GM21576 (cell line): ENCODE data around the gene TXNRD2.

Source experiments
- ATAC-seq: cut with Tn5 transposase; IDR thresholded peaks from one replicate; pipeline ENCODE4 v1.9.1; 2021; ENCODE audit warnings: mild to moderate bottlenecking, moderate library complexity; ENCODE audit not compliant: unreplicated experiment

TXNRD2 gene

DNA sequence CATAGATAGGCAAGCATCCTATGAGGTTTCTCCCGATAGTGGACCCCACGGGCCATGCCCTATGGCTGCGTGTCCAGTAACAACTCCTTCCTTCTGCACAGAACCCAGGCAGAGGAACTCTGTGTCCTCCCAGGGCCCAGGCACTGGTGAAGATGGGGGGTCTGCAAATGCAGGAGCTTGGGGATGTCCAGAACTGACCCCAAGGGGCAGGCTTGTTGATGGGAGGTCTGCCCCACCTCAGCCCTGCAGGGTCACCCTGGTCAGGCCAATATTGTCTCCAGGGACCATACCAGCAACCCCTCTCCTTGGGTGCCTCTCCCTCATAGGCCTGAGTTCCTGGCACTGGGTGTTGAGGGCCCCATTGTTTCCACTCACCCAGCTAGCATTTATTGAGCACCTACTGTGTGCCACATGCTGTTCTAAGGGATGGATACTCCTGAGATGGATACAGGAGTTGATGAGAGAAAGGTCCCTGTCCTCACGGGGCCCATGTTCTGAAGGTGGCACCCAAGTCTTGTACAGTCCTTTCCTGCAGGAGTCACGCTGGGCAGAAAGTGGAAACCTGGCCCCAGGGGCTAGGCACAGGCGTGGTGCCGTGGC is 26.3 kb upstream of the TXNRD2 start:
- no peak for ATAC-seq

DNA sequence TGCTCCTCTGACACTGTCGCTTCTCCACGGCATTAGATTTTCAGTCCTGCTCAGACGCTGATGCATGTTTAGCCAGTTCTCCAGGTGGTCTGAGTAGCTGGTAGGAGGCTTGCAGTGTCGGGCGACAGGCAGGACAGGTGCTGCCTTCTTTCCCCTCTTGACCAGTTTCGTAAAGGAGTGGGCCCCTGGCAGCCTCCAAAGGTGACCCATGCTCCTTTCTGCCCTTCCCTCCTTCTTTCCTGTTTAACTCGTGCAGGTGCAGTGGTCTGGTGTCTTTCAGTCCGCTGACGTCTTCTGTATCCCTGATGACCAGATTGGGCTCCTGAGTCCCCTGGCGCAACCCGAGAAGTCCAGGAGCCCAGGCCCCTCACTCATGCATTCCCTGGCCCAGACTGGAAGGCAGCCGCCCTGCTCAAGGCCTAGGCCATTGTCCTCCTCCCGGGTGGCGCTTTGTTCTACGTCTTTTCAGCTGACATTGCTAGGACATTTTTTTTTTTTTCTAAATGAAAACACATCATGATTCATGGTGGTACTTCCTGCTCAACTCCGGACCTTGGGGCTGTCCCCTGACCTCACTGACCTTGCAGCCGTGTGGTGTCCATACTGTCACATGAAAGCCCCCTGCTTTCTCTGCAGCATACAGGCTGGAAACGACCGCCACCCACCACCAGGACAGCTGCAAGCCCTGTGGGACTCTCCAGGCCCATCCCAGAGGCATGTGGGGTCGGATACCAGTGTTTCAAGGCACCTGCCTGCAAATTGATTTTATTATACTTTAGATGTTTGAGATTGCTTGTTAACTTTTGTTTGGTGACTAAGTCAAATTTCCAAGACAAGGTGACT is 25.5 kb upstream of the TXNRD2 start:
- no peak for ATAC-seq

DNA sequence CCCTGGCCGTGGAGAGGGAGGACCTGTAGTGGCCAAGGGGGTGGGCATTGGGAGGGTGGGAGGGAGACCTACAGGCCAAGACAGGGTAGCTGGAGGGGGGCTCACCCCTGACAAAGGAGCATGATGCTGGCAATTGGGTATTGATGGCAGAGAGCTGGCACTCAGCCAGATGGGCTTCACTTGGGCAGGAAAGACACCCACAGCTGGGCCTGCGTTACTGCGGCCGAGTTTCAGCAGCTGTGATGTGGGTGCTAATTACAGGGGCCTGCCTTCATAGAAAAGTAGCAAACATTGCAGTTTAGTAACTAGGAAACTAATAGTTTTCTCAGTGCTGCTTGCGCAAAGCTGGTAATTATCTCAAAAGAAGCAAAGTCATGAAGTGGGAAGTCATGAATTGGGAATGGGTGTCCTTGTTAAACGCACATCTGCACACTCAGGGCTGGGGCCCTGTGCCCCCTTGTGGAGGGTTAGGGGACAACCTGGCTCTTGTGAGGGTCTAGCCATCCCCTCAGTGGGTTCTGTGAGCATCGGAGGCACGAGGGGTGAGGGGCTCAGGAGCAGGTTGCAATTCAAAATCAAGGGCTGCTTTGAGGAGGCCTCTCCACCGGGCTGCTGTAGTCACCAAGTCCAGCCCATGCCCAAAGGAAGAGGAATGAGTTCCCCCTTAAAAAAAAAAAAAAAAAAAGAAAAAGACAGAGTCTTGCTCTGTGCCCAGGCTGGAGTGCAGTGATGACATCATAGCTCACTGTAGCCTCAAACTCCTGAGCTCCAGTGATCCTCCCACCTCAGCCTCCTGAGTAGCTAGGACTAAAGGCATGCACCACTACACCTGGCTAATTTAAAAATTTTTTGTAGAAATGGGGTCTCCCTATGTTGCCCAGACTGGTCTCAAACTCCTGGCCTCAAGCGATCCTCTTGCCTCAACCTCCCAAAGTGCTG is 24.4 kb upstream of the TXNRD2 start:
- ATAC-seq: no peak

DNA sequence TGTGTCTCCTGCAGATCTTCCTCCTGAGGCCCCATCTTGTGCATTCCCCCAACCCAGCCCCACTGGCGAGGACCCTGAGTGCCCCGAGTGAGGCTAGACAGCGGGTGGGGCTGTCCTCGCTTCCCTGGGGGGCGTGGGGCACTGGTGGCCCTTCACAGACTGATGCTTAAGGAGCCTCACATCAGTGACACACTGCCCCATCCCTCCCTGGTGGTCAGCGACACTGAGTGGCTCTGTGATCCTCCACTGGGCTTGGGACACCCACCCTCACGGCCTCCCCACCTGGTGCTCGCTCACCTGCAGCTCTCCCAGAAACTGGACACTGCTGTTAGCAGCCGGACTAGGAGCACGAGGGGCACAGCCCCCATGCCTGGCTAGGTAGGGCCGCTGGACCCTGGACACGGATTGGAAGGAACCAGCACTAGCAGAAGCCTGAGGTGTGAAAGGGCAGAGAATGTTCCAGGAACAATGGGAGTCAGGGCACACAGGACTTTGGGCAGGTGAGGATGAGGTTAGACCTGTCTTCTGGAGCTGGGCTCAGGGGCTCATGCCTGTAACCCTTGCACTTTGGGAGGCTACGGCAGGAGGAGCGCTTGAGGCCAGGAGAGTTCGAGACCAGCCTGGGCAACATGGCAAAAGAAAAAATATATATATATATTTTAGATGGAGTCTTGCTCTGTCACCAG is 23.2 kb upstream of the TXNRD2 start:
- no peak for ATAC-seq

DNA sequence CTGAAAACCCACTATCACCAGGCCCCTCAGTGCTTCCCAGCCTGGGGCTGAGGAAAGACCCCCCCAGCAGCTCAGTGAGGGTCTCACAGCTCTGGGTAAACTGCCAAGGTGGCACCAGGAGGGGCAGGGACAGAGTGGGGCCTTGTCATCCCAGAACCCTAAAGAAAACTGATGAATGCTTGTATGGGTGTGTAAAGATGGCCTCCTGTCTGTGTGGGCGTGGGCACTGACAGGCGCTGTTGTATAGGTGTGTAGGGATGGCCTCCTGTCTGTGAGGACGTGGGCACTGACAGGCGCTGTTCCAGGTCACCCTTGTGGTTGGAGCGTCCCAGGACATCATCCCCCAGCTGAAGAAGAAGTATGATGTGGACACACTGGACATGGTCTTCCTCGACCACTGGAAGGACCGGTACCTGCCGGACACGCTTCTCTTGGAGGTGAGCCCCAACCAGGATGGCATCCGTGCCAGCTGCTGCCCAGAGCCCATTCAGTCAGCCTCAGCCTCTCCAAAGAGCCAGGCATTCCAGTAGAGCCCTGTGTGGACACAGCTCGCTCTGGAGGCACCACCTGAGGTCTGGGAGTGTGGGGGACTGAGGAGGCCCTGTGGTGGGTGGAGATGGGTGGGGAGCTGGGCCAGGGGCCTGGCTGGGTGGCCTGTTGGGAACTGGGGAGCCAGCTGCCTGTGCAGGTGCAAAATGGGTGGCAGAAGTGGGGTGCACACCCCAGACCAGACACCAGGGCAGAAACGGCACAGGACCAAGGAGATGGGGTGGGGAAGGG is 22.4 kb upstream of the TXNRD2 start:
- ATAC-seq: no peak

DNA sequence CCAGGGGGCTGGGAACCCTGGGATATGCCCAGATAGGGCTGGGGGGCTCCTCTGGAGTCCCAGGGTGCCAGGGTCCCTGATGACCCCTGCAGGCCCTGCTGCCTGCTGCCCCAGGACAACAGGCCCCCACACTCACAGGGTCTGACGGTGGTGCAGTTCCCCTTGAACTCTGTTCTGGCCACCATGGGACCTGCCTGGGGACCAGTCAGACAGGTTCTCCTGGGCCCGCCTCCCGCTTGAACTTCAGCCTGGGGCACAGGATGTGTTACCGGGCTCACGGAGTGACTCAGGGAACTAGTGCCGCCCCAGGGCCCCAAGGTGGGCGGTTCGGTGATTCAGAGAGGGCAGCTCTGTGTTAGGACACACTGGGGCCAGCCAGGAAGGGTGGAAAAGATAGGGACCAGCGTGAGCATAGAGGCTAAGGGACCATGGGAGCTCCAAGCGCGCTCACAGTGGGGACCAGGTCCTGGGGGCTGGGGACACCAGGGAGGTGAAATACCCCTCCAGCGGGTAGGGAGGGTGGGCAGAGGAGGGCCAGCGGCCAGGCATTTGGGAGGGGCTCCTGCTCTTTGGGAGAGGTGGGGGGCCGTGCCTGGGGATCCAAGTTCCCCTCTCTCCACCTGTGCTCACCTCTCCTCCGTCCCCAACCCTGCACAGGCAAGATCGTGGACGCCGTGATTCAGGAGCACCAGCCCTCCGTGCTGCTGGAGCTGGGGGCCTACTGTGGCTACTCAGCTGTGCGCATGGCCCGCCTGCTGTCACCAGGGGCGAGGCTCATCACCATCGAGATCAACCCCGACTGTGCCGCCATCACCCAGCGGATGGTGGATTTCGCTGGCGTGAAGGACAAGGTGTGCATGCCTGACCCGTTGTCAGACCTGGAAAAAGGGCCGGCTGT is 21.5 kb upstream of the TXNRD2 start:
- ATAC-seq: no peak

DNA sequence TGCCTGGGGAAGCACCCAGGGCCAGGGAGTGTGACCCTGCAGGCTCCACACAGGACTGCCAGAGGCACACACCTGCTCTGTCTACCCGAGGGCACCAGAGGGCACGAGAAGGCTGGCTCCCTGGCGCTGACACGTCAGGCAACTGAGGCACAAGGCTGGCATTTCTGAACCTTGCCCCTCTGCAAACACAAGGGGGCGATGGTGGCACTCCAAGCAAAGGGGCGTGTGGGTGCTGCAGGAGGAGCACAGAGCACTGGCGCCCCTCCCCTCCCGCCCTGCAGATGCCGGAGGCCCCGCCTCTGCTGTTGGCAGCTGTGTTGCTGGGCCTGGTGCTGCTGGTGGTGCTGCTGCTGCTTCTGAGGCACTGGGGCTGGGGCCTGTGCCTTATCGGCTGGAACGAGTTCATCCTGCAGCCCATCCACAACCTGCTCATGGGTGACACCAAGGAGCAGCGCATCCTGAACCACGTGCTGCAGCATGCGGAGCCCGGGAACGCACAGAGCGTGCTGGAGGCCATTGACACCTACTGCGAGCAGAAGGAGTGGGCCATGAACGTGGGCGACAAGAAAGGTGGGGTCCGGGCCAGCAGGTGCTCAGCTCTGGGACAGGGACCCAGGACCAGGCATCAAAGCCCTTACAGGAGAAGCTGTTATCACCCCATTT is 20.8 kb upstream of the TXNRD2 start:
- ATAC-seq: no peak

DNA sequence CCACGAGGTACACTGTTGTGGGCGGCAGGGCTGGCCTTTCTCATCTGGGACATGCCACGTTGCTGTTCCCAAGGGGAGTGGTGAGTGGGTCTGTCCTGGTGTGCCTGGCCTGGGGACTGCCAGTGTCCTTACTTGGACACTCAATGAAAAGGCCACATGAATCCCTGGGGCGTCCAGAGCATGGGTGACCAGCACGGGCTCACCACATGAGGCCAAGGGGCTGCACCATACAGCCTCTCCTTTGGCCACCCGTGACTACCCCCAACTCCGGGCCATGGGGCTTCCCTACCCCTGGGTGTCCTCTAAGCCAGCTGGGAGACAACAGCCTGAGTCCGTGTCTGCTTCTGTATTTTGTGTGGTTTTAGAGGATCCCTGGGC is 20.2 kb upstream of the TXNRD2 start:
- no peak for ATAC-seq

DNA sequence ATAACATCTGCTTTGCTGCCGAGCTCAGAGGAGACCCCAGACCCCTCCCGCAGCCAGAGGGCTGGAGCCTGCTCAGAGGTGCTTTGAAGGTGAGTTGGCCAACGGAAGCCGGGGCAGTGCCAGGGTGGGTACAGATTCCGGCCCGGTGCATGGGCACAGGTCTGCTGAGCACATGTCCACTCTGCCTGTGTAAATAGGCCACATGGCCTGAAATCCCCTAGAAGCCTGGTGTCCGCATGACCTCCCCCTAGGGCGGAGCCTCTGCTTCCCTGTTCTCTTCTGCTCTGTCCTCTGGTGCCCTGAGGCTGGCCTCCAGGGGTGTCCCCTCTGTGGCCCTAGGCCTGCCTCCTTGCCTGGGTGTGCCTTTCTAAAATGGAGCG is 19.6 kb upstream of the TXNRD2 start:
- ATAC-seq: no peak

DNA sequence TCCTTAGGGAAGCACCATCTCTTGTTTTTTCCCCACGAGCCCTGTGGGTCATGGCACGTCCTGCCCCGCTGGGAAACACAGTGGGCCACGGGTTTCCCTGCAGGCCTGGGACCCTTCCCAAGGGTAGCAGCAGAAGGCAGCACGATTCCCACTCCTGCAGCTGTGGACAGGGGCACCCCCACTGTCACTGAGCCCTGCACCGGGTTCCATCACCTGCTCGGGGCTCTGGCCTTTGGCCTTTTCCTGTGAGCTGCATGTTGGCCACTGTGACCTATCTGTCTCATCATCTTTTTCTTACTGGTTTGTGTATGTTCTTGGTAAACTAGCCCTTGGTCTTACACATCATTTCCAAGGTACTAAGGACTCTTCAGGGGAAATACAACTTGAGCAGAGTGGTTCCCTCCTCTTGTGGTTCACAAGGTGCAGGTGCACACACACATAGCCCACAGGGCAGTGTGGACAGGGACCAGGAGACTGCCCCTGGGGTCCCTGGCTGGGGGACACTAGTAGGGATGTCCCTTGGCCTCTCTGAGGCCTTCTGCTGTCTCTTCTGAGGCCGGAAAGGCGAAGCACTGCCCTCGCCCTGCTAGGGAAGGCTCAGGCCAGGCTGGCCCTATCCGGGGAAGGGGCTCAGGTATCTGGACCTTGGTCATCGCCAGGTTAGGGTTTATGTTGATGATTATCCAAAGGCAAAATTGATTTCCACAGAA is 19.0 kb upstream of the TXNRD2 start:
- ATAC-seq: no peak

DNA sequence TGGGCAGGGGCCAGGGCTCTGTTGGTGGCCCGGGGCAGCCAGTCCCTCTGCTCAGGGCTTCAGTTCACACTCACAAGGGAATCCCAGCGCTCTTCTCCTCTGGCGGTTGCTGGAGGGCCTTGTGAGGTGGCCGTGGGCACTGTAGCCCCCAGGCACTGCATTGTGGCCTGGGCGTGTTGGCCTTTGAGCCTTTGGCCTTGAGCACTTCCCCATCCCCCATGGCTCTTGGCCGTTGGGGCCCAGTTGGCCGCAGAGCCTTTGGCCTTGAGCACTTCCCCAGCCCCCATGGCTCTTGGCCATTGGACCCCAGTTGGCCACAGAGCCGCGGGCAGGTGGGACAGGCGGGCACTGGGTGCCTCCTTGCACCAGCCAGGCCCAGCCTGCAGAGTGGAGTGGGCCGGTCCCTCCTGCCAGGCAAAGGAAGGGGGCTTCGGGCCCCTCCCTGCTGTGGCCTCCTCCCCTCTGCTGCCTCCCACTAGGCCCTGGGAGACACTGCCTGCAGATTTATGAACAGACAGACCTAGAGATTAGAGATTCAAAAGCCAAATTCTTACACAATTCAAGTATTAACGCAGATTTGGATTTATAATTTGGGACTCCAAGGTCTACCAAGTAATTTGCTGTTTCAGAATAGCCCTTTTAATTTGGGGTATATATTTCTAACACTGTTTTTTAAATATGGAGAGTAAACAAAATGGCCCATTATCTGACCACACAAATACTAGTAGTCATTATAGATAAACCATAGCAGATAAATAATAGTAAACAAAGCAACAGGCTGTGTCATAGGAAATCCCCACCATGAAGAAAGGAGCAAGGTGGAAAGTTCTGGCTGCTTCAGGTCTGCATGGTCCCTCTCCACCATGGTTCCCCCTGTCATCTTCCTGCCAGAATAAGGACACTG is 18.2 kb upstream of the TXNRD2 start:
- no peak for ATAC-seq

DNA sequence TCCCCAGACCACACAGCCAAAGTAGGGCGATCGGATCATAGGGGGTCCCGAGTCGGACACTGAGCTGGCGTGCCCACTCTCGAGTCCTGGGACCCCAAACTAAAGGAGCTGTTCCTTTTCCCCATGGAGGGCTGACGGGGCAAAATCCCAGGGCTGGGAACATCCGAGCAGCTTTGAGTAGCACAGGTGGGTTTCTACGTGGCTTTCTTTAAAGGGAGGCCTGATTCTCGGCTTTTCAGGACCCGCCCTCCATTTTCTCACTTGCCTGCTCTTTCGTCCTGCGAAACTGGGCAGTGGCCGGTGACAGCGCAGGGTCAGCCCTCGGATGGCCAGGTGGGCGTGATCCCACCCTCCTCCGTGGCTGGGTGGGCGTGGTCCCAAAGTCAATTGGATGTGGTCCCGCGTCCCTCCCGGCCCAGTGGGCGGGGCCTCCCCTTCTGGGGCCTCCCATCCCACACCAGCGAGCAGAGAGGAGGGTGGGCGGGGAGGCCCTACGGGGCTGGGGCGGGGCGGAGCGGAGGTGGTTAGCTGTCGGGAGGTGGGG is 17.5 kb upstream of the TXNRD2 start:
- ATAC-seq: no peak

DNA sequence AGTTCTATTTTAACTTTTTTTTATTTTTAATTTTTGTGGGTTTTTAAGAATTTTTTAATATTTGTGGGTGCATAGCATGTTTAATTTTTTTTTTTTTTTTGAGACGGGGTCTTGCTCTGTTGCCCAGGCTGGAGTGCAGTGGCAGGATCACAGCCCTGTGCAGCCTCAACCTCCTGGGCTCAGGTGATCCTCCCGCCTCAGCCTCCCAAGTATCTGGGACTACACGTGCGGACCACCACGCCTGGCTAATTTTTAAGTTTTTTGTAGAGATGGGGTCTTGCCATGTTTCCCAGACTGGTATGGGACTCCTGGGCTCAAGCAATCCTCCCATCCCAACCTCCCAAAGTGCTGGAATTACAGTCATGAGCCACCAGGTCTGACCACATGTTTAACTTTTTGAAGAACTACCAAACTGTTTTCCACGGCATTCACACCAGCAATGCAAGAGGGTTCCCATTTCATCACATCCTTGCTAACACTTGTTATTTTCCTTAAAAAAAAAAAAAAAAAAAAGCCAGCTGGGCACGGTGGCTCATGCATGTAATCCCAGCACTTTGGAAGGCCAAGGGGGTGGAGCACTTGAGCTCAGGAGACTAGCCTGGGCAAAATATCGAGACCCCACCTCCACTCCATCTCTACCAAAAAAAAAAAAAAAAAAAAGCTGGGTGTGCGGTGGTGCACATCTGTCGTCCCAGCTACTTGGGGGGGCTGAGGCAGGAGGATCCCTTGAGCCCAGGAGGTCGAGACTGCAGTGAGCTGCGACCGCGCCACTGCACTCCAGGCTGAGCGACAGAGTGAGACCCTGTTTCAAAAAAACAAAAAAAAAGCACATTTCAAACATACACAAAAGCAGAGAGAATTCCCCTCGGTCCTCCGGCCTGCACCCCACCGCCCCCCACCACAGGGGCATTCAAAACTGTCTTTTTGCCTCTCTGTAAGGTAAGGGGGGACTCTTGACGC is 16.7 kb upstream of the TXNRD2 start:
- no peak for ATAC-seq

DNA sequence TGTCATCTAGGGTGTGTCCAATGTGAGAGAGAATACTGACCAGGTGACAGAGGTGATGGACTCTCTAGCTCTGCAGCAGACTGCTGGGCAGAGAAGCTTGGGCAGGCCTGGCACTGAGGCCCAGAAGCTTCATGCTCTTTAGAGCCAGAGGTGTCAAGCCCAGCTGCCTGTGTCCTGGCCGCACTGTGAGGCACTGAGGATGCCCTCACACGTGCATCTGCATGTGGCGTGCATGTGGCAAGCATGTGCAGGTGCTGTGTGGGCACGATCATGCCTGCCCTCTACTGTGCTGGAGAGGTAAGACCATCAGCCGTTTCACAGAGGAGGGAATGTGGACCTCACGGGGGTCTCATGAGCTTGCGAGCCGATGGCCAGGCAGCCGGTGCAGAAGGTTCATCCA is 15.8 kb upstream of the TXNRD2 start:
- ATAC-seq: no peak

DNA sequence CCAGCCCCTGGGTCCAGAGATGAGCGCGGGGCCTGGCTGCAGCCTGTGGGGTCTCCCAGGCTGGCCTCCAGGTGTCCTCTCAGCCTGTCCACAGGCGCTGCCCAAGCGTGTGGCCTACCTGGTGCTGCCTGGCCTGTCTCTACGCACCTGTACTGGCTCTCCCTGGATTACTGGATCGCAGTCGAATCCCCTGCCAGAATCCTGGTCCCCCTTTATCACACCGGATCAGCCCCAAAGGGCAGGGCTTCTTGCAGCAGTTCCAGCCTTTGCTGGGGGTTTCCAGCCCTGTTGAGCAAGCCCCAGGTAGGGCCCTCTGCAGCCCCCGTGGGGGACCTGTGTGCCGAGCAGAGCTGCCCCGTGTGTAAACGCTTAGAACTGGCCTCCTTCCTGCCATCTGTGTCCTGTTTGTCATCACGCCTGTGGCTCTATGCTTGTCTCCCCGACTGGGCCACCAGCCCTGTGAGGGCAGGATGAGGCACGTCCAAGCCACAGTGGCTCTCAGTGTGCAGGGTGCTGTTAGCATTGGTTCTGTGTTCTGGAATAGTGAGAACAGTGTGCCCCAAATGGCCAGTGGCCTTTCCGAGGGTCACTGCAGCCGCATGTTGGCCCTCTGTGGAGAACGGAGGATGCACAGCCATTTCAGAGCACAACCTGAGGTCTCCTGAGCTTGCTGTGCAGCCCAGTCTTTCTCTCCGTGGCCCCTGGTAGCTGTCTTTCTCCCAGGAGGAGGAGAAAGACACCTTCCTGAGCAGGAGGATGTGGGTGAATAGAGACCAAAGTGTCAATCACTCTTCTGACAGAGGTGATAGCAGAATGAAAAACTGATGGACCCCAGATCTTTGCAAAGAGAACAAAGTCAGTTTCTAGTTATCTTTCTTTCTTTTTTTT is 13.9 kb upstream of the TXNRD2 start:
- no peak for ATAC-seq
